Right lung (tissue), 5 donors: ENCODE results near the gene SETDB2. TPM values are rescaled to one million over a fixed set of nuclear protein-coding genes. Genes with fewer than 3 reads are reported as not detected.
A peak's percentile ranks its signal among the peaks of the same experiment; 100 is the strongest.
"Not testable (repeated sequence)": the region's sequence is repeated elsewhere in the genome, so short reads cannot be mapped to it uniquely, and the experiment has no call there.

Experiments
- DNase-seq, 2 donors: peaks; one replicate each; pipeline ENCODE4 v3.0.0-alpha.2; 2013
- polyA plus RNA-seq, 5 donors: library from polyadenylated mRNA; unstranded; fragments of 120-200 nt; gene quantifications; one replicate each; pipeline versions ENCODE4 v1.2.1 to v1.2.3, GENCODE V29; 2013; ENCODE audit warnings: inconsistent platforms in 1 of 5, low replicate concordance in 1 of 5; ENCODE audit not compliant: insufficient read length in 5 of 5, insufficient read depth in 1 of 5

SETDB2 gene
- polyA plus RNA-seq, 5 donors, result 12.9 to 22.0 (median 19.8) TPM

GRCh38 chr13:49464085-49464484 lies 20.0 kb downstream of the SETDB2 start:
- no peak for DNase-seq

- no peak for DNase-seq
Observed at GRCh38 chr13:49464621-49465325, 20.7 kb downstream of the SETDB2 start.

DNA sequence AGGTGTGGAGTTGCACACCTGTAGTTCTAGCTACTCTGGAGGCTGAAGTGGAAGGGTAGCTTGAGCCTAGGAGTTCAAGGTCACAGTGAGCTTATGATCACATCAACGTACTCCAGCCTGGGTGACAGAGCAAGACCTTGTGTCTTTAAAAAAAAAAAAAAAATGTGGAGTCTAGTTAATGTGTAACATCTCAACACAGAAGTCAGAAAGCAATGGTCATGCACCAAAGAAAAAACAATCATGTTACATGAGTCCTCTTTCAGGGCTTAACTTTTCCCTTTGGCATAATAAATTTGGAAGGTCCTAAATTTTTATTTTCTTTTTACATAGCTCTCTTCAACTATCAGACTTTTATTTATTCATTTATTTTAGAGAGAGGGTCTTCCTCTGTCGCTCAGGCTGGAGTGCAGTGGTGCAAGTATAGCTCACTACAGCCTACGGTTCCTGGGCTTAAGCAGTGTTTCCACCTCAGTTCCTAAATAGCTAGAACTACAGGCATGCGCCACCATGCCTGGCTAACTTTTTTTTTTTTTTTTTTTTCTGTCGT lies 22.3 kb downstream of the SETDB2 start:
- no peak for DNase-seq

DNA sequence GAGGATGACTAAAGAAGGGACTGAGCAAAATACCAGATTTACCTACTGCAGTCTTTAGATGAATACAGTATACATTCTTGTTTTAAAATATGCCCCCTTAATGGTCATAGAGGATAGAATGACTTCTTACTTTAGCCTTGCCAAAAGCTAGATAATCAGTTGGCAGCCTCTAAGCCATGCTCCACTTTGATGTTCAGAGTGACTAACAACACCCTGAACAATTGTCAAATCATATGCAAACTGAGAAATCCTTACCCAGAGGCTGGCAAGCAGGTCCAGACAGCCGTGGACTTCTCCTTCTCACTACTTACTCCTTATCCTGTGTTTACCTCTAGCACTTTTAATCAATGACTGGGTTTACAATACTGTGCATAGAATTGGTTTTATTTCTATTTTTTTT lies 28.1 kb downstream of the SETDB2 start:
- no peak for DNase-seq

- DNase-seq, result no peak
Observed at GRCh38 chr13:49476529-49476928, 32.5 kb downstream of the SETDB2 start.

DNA sequence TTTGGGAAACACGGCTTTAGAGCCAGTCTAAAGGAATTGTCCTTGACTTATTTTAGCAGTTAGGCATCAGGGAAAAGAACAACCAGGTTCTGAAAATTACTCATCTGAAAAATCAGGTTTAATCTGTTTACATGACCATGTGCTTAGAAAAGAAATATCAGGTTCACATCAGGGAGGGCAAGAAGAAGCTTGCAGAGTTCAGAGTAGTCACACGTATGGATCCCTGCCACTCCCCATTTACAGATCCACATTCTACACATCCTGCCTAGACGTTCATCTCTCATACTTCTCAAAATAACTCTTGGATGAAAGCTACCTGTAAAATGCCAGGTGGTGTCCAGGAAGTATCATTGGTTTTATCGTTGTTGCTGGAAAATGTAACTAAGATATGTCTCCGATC lies 37.7 kb downstream of the SETDB2 start:
- DNase-seq, result no peak

DNA sequence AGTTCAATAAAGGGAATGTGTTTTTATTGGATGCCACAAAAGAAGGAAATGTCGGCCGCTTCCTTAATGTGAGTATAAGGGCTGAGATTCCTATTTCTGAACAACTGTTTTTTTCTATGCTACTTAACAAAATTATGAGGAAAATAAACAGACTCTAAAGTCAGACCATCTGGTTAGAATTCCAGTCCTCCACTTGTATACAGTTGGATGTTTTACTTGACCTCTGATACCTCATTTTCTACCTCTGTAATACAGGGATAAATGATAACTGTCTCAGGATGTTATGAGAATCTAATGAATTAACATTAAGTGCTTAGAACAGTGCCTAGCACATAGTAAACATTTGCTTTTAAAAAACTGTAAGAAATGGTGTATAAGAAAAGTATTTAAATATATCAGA lies 44.5 kb downstream of the SETDB2 start:
- no peak for DNase-seq

DNA sequence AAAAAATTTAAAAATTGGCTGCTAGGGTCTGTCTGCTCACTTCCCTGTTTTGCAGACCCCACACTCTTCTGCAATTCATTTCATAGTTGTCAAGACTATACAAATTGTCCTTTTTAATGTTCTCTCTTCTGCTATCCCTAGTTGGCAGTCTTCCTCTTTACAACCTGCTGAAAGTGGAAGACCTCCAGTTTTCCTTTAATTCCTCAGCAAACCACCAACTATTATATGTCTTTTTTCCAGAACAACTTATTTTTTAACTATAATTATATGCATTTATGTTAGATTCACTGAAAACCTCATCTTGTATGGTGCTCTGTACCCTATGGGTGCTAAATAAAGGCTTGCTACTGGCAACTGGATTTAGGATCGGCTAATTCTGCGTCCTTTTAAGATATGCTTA lies 50.6 kb downstream of the SETDB2 start:
- no peak for DNase-seq

GRCh38 chr13:49495783-49496762 lies 52.0 kb downstream of the SETDB2 start, which contains the start of gene PHF11:
PHF11 (plus strand) TSS chr13:49495953; CDS start chr13:49496002, 49 bp downstream.
- DNase-seq, result peak; percentile 69 to 71

- DNase-seq, result not testable (repeated sequence)
Observed at GRCh38 chr13:49496837-49497236, 52.8 kb downstream of the SETDB2 start.

DNA sequence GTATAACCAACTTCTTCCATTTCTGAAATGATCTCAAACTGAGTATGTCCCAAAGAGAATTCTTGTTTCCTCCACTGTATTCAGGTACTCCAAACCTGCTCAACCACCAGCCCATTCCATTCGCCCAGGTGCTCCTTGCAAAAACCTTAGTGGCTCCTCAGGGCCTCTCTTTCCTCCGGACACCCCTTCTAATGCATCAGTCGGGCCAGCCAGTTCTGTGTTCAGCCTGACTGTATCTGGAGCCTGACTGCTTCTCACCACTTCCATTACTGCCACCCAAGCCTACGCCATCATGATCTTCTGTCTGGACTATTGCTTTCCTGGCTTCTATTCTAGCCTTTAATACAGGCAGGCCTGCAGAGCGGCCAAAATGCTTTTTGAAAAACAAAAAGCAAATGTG lies 53.2 kb downstream of the SETDB2 start:
- no peak for DNase-seq

DNA sequence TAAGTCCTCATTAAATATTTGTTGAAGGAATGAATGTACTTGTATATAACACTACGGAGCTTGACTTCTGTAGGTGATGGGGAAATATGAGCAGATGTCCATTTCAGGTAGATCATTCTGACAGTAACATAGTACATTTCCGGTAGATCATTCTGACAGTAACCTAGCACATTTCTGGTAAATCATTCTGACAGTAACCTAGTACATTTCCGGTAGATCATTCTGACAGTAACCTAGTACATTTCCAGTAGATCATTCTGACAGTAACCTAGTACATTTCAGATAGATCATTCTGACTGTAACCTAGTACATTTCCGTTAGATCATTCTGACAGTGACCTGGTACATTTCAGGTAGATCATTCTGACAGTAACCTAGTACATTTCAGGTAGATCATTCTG lies 54.1 kb downstream of the SETDB2 start:
- DNase-seq, result no peak

GRCh38 chr13:49499889-49500660 lies 56.0 kb downstream of the SETDB2 start:
- DNase-seq, result no peak

- DNase-seq, result no peak
Observed at GRCh38 chr13:49502954-49503353, 58.9 kb downstream of the SETDB2 start.

GRCh38 chr13:49503951-49504350 lies 59.9 kb downstream of the SETDB2 start:
- DNase-seq, result no peak

DNA sequence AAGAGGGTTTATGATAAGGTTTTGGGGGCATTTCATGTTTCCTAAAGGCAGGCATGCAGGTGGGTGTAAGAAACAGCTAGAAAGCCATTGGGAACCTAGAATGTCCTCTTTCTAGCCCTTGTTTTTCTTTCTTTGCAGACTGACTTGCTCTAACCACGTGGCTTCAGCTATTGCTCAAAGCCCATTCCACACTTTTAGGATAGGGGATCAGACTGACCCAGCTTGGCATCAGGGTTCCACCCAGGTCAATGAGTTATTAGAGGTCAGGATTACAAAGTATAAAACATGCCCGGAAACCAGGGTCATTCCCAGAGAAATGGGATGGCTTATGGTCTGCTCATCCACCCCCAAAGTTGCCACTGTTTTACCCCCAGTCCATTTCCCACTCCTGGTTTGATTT lies 68.5 kb downstream of the SETDB2 start:
- no peak for DNase-seq

DNA sequence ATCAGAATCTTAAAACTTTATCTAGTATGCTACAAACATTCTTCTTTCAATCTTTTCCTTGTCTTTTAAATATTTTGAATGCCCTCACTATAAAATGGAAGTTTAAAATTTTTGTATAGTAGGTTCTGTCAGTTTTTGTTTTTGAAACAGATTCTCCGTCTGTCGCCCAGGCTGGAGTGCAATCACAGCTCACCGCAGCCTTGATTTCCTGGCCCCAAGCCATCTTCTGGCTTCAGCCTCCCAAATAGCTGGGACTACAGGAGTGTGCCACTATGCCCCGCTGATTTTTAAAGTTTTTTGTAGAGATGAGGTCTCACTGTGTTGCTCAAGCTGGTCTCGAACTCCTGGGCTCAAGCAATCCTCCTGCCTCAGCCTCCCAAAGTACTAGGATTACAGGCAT lies 72.4 kb downstream of the SETDB2 start:
- no peak for DNase-seq

DNA sequence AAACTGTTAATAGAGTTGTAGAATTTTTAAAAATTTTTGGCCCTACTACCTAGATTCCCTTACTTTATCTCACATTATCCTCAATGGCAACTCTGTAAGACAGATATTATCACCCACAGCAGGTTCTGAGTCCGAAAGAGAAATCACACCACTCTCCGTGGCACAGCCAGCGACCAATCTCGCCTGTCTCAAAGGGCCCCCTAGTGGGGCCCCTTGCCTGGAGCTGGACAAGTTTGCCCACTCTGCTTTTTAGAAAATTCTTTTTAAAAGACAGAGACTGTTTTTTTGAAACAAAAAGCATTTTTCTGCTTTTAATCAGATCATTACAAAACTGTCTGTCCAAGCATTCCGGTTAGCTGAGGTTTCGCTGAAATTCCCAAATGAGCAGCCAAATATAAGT lies 73.4 kb downstream of the SETDB2 start:
- no peak for DNase-seq

DNA sequence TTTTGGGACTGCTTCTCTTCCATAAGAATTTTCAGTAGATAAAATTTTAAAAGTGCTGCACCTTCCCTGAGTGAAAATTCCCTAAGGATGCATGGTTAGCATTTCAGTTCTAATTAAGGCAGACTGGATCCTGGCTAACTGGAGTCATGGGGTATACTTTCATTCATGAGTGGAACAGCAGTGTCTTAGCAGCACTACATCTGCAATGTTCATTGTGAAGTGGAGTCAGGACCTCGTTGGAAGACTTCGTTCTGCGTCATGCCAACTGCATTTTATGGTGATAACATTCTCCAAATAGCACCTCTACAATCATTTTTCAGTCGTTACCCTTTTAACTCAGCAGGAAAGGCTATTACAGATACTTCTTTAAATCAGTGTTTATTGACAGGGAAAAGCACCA lies 77.2 kb downstream of the SETDB2 start:
- no peak for DNase-seq

GRCh38 chr13:49524740-49525501 lies 80.8 kb downstream of the SETDB2 start:
- no peak for DNase-seq

GRCh38 chr13:49527123-49527522 lies 83.0 kb downstream of the SETDB2 start:
- no peak for DNase-seq
